HUDEP-2 (cell line): ENCODE measurements around the gene NCF2.
A peak's percentile ranks its signal among the peaks of the same experiment; 100 is the strongest.

Source experiments
- DNase-seq, 76 experiments: peaks; one replicate each; lab custom pipeline; 2025; ENCODE audit not compliant: unreplicated experiment in 76 of 76; lab: John Stamatoyannopoulos, UW

The NCF2 gene

GRCh38 chr1:183586926-183587325 is 3.3 kb downstream of the NCF2 start:
- DNase-seq, result no peak

DNA sequence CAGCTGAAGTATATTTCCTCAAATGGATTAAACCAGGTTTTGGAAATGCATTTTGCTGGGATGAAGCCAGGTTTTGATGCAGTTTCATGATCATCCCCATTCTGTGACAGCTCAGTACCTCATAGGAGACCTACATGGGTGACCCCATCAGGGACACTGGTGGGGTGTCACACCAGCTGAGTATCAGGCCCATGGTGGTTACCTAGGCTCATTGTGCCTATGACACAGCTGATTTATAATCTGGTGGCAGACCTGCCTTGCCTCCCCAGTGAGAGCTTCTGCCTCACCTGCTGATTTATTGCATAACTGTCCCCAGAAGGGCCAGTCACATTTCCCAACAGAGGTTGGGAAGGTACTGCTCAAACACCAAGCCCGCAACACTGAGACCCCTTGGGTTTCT is 3.8 kb downstream of the NCF2 start:
- no peak for DNase-seq

GRCh38 chr1:183585038-183585437 is 5.2 kb downstream of the NCF2 start:
- DNase-seq, result peak in 1 of 76 experiments; percentile 5

DNA sequence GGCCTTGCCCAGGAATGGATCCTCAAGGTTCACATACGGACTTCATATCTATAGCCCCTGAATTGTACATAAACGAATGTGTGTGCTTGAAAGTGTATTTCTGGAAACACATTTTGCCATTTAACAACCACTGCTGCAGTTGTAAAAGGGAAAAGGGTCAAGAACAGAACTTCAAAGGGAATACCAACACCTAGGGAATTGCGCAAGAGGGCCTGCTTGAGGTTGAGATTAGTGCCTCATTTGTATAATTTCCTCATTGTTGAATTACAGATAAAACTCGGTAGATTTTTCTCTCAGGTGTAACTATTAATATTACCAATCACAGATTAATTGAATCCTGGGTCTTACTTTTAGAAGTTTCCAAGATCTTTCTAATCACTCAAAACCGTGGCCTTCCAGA is 6.1 kb downstream of the NCF2 start:
- no peak for DNase-seq

DNA sequence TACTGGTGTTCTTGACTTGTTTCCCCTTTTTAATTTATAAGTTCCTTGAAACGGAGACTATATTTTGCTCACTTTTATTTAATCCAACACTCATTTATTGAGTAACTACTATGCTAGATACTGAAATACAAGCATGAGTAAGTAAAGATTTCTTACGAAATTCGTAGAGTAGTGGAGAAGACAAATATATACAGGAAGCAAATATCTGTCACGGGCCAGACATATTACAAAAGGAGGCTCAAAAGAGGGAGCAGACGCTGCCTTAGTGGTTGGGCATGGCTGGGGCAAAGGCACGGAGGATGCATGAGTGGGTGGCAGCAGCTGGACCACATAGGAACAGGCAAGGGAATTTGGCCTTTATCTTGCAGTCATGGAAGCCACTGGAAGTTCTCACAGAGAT is 6.8 kb downstream of the NCF2 start:
- no peak for DNase-seq

- DNase-seq, result no peak
Observed at GRCh38 chr1:183582021-183582713, 8.1 kb downstream of the NCF2 start.

DNA sequence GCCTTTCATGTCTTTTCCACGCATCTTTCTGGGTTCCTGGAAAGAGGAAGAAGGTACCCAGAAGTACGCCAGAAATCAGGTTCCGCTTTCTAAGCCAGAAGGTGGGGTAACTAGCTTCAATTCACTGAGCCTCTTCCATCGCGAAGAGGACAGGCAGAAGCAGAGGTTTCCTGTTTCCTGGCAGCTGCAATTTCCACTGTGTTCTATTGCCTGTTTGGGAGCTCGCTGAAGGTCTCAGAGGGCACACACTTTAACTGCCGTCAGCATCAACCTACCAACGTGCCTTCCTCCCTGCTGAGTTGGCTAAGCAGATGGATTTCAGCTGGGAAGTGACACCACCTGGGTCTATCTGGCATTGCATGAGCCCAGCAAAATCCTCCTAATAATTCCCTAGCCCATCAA is 10.0 kb downstream of the NCF2 start:
- DNase-seq, result peak in 1 of 76 experiments; percentile 8

DNA sequence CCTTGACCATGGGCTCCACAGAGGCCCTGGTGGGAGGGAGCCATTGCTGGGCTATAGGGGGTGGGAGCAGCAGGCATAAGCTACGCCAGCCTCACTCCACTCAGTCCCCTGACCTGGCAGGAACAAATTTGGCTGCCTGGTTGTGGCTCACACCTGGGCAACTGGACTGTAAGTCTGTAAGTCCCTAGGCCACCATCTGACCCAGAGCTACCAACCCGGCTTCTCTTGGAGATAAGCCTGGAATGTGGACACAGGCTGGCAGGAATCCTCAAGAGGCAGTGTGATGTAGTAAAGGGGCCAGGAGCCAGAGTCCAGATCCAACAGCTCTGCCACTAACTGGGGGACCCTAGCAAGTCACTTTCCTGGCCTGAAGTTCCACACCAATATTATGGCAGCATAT is 11.4 kb downstream of the NCF2 start:
- DNase-seq, result no peak

DNA sequence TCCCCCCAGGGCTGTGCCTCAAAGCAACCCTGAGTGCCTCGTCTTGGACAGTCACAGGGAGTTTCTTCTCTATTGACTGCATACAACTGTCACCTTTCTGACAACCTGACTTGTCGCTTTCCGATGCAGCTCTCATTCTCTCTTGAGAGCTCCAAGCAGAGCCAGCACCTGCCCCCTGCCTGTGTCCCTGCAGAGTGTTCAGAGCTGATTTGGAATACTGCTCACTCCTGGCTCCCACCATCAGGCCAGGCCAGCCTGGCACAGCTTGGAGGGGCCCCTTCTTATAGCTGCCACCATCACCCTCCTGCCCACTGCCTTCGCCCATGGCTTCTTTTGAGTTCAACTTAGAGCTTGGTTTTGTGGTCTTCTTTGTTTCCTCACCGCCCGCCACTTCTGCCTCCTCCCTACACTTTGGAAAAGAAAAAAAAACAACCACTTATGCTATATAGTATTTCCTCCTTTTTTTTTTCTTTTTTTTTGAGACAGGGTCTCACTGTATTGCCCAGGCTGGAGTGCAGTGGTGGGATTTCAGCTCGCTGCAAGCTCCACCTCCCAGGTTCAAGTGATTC is 12.3 kb downstream of the NCF2 start:
- no peak for DNase-seq

- no peak for DNase-seq
Observed at GRCh38 chr1:183576537-183576936, 13.7 kb downstream of the NCF2 start.

DNA sequence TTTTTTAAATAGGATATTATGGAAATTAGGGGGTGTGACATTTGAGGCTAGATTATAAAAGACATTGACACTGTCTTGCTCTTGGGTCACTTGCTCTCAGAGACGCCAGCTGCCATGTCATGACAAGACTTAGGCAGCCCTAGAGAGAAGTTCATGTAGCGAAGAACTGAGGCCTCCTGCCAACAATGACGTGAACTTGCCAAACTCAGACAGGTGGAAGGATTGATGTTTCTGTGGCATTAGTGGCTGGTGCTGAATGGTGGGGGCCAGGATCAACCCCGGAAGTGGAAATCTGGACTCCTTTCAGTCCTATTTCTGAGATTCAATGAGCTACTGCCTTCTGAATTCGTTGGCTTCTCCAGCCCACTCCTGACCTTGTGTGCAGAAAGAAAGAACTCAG is 14.7 kb downstream of the NCF2 start:
- no peak for DNase-seq

DNA sequence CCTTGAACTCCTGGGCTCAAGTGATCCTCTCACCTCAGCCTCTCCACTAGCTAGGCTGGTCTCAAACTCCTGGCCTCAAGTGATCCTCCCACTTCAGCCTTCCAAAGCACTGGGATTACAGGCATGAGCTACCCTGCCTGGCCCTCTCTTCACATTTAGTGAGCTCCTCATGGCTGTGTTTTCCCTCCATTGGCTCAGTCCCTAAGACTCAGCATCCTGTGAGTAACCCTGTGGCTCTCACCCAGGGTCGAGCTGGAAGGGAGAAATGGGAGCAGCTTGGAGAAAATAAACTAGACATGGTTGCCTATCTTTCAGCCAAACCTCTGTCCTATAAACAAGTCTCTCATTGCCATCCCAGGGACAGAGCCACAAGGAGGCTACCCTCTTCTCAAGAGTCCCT is 17.5 kb downstream of the NCF2 start:
- DNase-seq, result no peak

DNA sequence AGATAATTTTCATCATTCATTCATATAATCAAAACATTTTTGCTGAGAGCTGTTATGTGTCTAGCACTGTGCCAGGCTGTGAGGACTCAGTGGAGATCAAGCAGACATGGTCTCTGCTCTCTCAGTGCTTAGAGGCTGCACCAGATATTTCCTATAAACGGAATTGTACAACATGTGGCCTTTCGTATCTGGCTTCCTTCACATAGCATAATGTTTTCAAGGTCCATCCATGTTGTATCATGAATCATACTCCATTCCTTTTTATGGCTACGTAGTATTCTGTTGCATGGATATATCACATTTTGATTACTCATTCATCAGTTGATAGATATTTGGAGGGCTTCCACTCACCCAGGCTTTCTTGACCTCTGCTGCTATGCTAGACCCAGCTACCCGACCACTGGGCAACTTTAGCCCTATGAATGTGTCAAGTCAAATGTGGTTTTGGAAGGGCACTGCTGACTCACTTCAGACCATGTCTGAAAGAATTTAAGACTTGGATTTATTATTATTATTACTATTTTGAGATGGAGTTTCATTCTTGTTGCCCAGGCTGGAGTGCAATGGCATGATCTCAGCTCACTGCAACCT is 18.5 kb downstream of the NCF2 start:
- no peak for DNase-seq

- DNase-seq, result no peak
Observed at GRCh38 chr1:183570451-183570850, 19.8 kb downstream of the NCF2 start.

- no peak for DNase-seq
Observed at GRCh38 chr1:183569801-183570200, 20.5 kb downstream of the NCF2 start.

DNA sequence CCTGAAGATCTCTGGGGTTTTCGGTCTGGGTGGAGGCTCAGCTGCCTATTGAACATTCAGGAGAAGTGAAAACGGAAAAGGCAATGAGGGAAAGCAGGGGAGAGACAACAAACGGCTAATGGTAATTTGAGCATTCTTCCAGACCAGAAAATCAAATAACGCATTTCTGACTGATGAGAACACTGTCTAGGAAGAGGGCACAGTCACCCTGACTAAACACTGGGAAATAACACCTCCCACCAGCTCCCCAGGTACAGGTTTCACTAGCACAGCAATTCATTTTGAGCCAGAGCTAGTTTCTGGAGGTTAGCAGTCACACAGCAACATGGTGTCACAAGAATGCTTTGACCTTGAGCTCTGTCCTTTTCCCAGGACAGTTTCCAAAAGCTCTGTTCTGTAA is 21.1 kb downstream of the NCF2 start:
- DNase-seq, result no peak

GRCh38 chr1:183568176-183569021 is 21.9 kb downstream of the NCF2 start:
- no peak for DNase-seq

DNA sequence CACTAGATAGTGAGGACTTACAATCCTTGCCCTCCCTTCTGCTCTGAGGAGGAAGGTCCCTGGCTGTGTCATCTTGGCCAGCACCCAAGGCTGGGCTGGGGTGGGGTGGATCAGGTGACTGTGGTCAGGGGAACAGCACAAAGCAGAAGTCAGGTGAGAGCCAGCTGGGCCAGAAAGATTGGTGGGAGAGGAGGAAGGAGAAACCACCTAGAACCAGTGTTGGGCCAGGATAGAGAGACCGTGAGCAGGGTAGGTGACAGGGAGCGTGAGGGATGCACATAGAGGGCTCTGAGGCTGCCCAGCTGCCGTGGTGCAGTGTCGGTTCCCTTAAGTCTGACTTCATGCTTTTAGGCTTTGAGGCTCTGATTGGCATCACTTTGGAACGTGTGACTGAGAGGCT is 22.7 kb downstream of the NCF2 start:
- peak in 72 of 76 experiments; percentile 13 to 85 (median 59) for DNase-seq

GRCh38 chr1:183566026-183566425 is 24.2 kb downstream of the NCF2 start:
- DNase-seq, result no peak

DNA sequence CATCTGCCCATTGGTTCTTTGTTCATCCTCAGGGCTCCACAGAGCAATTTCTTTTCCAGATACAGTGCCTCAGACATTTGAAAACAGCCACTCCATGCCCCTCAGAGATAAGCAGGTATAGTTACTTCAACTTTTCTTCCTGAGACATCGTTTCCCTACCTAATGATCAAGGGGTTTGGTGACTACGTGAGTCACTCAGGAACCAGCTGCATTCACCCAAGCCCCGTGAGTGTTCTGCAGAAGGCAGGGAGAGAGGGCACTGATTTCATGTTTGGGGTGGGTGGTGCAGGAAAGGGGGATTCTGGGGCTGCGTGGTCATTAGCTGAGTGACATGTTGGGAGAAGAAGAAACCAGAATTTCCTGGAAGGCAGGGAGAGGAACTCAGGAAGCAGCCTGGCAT is 25.0 kb downstream of the NCF2 start:
- DNase-seq, result no peak

- no peak for DNase-seq
Observed at GRCh38 chr1:183562701-183563100, 27.6 kb downstream of the NCF2 start.
